GM12878 (cell line): Measurements from ENCODE around the gene LYPD4. TPM values are rescaled to one million over a fixed set of nuclear protein-coding genes. Genes with fewer than 3 reads are reported as not detected.

Experiments
- EED ChIP-seq: sonication (generic); IDR thresholded peaks from 2 replicates; pipeline ENCODE4 v1.6.1; 2016; ENCODE audit warnings: antibody characterized with exemption, low read depth
- HDAC6 ChIP-seq: fragments of 200-600 bp; sonication (generic); IDR thresholded peaks from one replicate; pipeline ENCODE4 v1.8.0; 2017; ENCODE audit warnings: antibody characterized with exemption; ENCODE audit not compliant: unreplicated experiment
- POLR2A ChIP-seq: IDR thresholded peaks from 2 replicates; pipeline ENCODE4 v1.6.1; 2011; ENCODE audit warnings: low read depth, mild to moderate bottlenecking, low read length
- TARDBP ChIP-seq: IDR thresholded peaks from 2 replicates; pipeline ENCODE4 v1.6.1; 2016; ENCODE audit warnings: borderline replicate concordance
- polyA plus RNA-seq, 11 experiments: library from polyadenylated mRNA; depleted of rRNA in 4 of 11; unstranded in 6 of 11; stranded (reverse) in 5 of 11; fragments of >200 nt; fragmentation: Nextera tagmentation in 4 of 11; fragmentation: Illumina TruSeq in 1 of 11; extraction: Ambion mirVana in 4 of 11; extraction: Trizol in 1 of 11; gene quantifications; 1 replicate in 1 of 11; 2 replicates in 10 of 11; pipeline versions ENCODE4 v1.2.1 to v1.2.3, GENCODE V29; 2011 to 2016; ENCODE audit warnings: inconsistent platforms in 2 of 11, missing spikeins in 2 of 11, low read depth in 1 of 11
- total RNA-seq, 4 experiments: library from RNA; depleted of rRNA in 3 of 4; stranded (reverse); fragments of >200 nt in 3 of 4; fragmentation: Illumina TruSeq in 1 of 4; extraction: Trizol in 1 of 4; gene quantifications; 2 replicates each; pipeline versions ENCODE4 v1.2.1 to v1.2.3, GENCODE V29; 2013 to 2021
- TF ChIP-seq, protein P1 (sequence below): fragments of 450-650 bp; IDR thresholded peaks from 2 replicates; pipeline ENCODE4 v1.6.1; 2016; ENCODE audit warnings: mild to moderate bottlenecking
- TF ChIP-seq, protein P2 (sequence below), 3 experiments: IDR thresholded peaks in 2 of 3; conservative IDR thresholded peaks in 1 of 3; 2 replicates each; pipeline ENCODE4 v1.5.1; 2011; ENCODE audit warnings: low read depth in 3 of 3, low read length in 3 of 3, mild to moderate bottlenecking in 3 of 3, control low read depth in 2 of 3, moderate library complexity in 2 of 3, inconsistent platforms in 1 of 3, mixed read lengths in 1 of 3; ENCODE audit not compliant: control insufficient read depth in 2 of 3, insufficient read depth in 1 of 3; ENCODE audit errors: extremely low read depth in 1 of 3
- TF ChIP-seq, protein P3 (sequence below): fragments of 450-650 bp; IDR thresholded peaks from 2 replicates; pipeline ENCODE4 v1.6.1; 2018; ENCODE audit warnings: borderline replicate concordance, mild to moderate bottlenecking; ENCODE audit not compliant: partially characterized antibody

LYPD4 gene
- total and polyA plus RNA-seq, 10 of the 15 experiments (the other 5 are each of a cell fraction or from before 2014, with no cell fraction given), result not detected

DNA sequence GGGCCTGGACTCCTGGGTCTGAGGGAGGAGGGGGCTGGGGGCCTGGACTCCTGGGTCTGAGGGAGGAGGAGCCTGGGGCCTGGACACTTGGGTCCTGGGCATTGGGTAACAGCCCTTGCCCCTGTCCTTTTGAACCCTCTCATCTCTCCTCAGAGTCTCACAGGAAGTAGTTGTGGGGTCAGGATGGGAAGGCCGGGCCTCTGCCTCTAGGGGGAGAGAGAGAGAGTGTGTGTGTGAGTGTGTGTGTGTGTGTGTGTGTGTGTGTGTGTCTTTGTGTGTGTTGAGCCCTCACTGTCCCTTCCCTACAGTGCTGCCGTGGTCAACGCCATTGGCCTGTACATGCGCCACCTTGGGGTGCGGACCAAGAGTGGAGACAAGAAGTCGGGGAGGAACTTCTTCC is 49.4 kb upstream of the LYPD4 start (continued):
- TF ChIP-seq, protein P1, sequence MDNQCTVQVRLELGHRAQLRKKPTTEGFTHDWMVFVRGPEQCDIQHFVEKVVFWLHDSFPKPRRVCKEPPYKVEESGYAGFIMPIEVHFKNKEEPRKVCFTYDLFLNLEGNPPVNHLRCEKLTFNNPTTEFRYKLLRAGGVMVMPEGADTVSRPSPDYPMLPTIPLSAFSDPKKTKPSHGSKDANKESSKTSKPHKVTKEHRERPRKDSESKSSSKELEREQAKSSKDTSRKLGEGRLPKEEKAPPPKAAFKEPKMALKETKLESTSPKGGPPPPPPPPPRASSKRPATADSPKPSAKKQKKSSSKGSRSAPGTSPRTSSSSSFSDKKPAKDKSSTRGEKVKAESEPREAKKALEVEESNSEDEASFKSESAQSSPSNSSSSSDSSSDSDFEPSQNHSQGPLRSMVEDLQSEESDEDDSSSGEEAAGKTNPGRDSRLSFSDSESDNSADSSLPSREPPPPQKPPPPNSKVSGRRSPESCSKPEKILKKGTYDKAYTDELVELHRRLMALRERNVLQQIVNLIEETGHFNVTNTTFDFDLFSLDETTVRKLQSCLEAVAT, result peak; percentile 56; the same call in 1 of the 2 replicates
- TF ChIP-seq TARDBP (no peak), HDAC6 (no peak), POLR2A (no peak), EED (no peak)
- TF ChIP-seq, protein P2, sequence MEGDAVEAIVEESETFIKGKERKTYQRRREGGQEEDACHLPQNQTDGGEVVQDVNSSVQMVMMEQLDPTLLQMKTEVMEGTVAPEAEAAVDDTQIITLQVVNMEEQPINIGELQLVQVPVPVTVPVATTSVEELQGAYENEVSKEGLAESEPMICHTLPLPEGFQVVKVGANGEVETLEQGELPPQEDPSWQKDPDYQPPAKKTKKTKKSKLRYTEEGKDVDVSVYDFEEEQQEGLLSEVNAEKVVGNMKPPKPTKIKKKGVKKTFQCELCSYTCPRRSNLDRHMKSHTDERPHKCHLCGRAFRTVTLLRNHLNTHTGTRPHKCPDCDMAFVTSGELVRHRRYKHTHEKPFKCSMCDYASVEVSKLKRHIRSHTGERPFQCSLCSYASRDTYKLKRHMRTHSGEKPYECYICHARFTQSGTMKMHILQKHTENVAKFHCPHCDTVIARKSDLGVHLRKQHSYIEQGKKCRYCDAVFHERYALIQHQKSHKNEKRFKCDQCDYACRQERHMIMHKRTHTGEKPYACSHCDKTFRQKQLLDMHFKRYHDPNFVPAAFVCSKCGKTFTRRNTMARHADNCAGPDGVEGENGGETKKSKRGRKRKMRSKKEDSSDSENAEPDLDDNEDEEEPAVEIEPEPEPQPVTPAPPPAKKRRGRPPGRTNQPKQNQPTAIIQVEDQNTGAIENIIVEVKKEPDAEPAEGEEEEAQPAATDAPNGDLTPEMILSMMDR (IDR thresholded peaks at IDR 0.05 in 2 of 3, conservative IDR thresholded peaks at IDR 0.05 in 1 of 3; ENCODE audit: control insufficient read depth in 2 of 3, extremely low read depth in 1 of 3, insufficient read depth in 1 of 3, low read depth in 3 of 3, low read length in 3 of 3), result peak; percentile 19 to 29 (median 20); a peak in 2 of 6 replicates
- TF ChIP-seq, protein P3, sequence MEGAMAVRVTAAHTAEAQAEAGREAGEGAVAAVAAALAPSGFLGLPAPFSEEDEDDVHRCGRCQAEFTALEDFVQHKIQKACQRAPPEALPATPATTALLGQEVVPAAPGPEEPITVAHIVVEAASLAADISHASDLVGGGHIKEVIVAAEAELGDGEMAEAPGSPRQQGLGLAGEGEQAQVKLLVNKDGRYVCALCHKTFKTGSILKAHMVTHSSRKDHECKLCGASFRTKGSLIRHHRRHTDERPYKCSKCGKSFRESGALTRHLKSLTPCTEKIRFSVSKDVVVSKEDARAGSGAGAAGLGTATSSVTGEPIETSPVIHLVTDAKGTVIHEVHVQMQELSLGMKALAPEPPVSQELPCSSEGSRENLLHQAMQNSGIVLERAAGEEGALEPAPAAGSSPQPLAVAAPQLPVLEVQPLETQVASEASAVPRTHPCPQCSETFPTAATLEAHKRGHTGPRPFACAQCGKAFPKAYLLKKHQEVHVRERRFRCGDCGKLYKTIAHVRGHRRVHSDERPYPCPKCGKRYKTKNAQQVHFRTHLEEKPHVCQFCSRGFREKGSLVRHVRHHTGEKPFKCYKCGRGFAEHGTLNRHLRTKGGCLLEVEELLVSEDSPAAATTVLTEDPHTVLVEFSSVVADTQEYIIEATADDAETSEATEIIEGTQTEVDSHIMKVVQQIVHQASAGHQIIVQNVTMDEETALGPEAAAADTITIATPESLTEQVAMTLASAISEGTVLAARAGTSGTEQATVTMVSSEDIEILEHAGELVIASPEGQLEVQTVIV, result no peak
